T-helper 17 cell (primary cell): ENCODE measurements around the gene RPL5. TPM values are rescaled to one million over a fixed set of nuclear protein-coding genes. Genes with fewer than 3 reads are reported as not detected.
A peak's percentile ranks its signal among the peaks of the same experiment; 100 is the strongest.

Source experiments
- ATAC-seq: fragments of 150-1000 bp; cut with Tn5 transposase; 2 replicates; pipeline ENCODE4 v1.10.0; 2021; ENCODE audit warnings: mild to moderate bottlenecking, moderate library complexity
- DNase-seq, 3 donors: peaks; one replicate each; pipeline versions ENCODE4 v3.0.0 to v3.0.0-alpha.2; 2020 to 2021
- H3K9me3 ChIP-seq: one replicate; pipeline ENCODE4 v1.7.0; 2013; ENCODE audit warnings: low read length, mild to moderate bottlenecking; ENCODE audit not compliant: control insufficient read depth, poor library complexity, severe bottlenecking
- H3K27ac Mint-ChIP-seq: one replicate; pipeline ENCODE4 v1.8.0; 2022; ENCODE audit warnings: mild to moderate bottlenecking, moderate library complexity, mixed read lengths
- H3K27me3 Mint-ChIP-seq: one replicate; pipeline ENCODE4 v1.8.0; 2022; ENCODE audit warnings: mixed read lengths
- H3K36me3 Mint-ChIP-seq: one replicate; pipeline ENCODE4 v1.8.0; 2022; ENCODE audit warnings: low read depth, mixed read lengths
- H3K4me1 Mint-ChIP-seq: one replicate; pipeline ENCODE4 v1.8.0; 2022; ENCODE audit warnings: mild to moderate bottlenecking, mixed read lengths
- H3K4me3 Mint-ChIP-seq: one replicate; pipeline ENCODE4 v1.8.0; 2022; ENCODE audit warnings: mild to moderate bottlenecking, moderate library complexity, mixed read lengths
- total RNA-seq, 4 donors: library from RNA in 2 of 4; stranded (reverse) in 2 of 4; gene quantifications; one replicate each; pipeline ENCODE4 v1.2.3 and lab custom pipeline; 2022 to 2026

Gene RPL5
- total RNA-seq, 2 donors from 2014 or later, result 1,386 to 1,390 TPM

- DNase-seq, result no peak
- Mint-ChIP-seq H3K27ac (peak overlapping the region; percentile 100), H3K4me3 (peak overlapping the region; percentile 99)
Measured at GRCh38 chr1:92833840-92834239, 2.0 kb downstream of the RPL5 start.

GRCh38 chr1:92834617-92835016 lies 2.8 kb downstream of the RPL5 start:
- peaks cover 58% of the 10 kb centered on the region for H3K4me1 Mint-ChIP-seq
- peak overlapping the region; percentile 100 for H3K27ac Mint-ChIP-seq
- H3K9me3 ChIP-seq, result no peaks in the 10 kb centered on the region
- no peak for DNase-seq
- H3K27me3 Mint-ChIP-seq, result no peaks in the 10 kb centered on the region
- ATAC-seq, result no peak
- H3K36me3 Mint-ChIP-seq, result peaks cover 8% of the 10 kb centered on the region
- H3K4me3 Mint-ChIP-seq, result peak overlapping the region; percentile 99

More at GRCh38 chr1:92833840-92834239, 2.0 kb downstream of the RPL5 start:
- no peaks in the 10 kb centered on the region for H3K27me3 Mint-ChIP-seq
- peaks cover 53% of the 10 kb centered on the region for H3K4me1 Mint-ChIP-seq
- H3K36me3 Mint-ChIP-seq, result peaks cover 8% of the 10 kb centered on the region
- no peaks in the 10 kb centered on the region for H3K9me3 ChIP-seq
- ATAC-seq, result no peak

GRCh38 chr1:92837062-92837461 lies 5.2 kb downstream of the RPL5 start:
- DNase-seq, result no peak
- peaks cover 60% of the 10 kb centered on the region for H3K4me1 Mint-ChIP-seq
- peaks cover 10% of the 10 kb centered on the region for H3K36me3 Mint-ChIP-seq
- no peaks in the 10 kb centered on the region for H3K27me3 Mint-ChIP-seq
- no peaks in the 10 kb centered on the region for H3K9me3 ChIP-seq
- peak overlapping the region; percentile 82 for H3K27ac Mint-ChIP-seq
- no peak for ATAC-seq
- peak overlapping the region; percentile 43 for H3K4me3 Mint-ChIP-seq

- H3K27ac Mint-ChIP-seq, result peak overlapping the region; percentile 82
- H3K4me1 Mint-ChIP-seq, result peaks cover 51% of the 10 kb centered on the region
- ATAC-seq (no peak), DNase-seq (no peak)
- H3K9me3 ChIP-seq, result no peaks in the 10 kb centered on the region
- no peaks in the 10 kb centered on the region for H3K27me3 Mint-ChIP-seq
- peaks cover 6% of the 10 kb centered on the region for H3K36me3 Mint-ChIP-seq
- H3K4me3 Mint-ChIP-seq, result peak overlapping the region; percentile 59
Measured at GRCh38 chr1:92838519-92838918, 6.7 kb downstream of the RPL5 start.

- no peaks in the 10 kb centered on the region for H3K9me3 ChIP-seq
- no peaks in the 10 kb centered on the region for H3K27me3 Mint-ChIP-seq
- ATAC-seq (no peak), DNase-seq (no peak)
- H3K4me1 Mint-ChIP-seq, result peaks cover 42% of the 10 kb centered on the region
- H3K27ac Mint-ChIP-seq, result peak overlapping the region; percentile 82
- H3K36me3 Mint-ChIP-seq, result peaks cover 9% of the 10 kb centered on the region
- H3K4me3 Mint-ChIP-seq, result peak overlapping the region; percentile 25
Measured at GRCh38 chr1:92839442-92839841, 7.6 kb downstream of the RPL5 start.

DNA sequence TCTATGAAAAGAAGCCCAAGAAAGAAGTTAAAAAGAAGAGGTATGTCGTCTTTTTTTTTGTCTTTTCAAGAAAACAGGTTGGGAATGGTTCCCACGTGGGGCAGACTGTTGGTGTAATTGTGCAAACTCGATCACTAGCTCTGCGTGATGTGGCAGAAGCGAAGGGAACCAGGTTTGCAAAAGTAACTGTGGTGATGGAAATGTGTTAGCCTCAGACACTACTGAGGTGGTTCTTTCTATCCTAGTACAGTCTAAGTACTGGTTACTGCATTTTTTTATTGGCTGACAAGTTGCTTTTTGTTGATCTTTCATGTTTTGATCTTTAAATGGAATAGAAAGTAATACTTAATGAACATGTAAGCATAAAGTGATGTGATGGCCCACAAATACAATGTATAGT lies 8.8 kb downstream of the RPL5 start:
- Mint-ChIP-seq H3K4me3 (no peak overlapping the region), H3K4me1 (peaks cover 30% of the 10 kb centered on the region), H3K27ac (peak overlapping the region; percentile 82), H3K36me3 (peaks cover 9% of the 10 kb centered on the region), H3K27me3 (no peaks in the 10 kb centered on the region)
- no peaks in the 10 kb centered on the region for H3K9me3 ChIP-seq
- ATAC-seq, result no peak
- no peak for DNase-seq

DNA sequence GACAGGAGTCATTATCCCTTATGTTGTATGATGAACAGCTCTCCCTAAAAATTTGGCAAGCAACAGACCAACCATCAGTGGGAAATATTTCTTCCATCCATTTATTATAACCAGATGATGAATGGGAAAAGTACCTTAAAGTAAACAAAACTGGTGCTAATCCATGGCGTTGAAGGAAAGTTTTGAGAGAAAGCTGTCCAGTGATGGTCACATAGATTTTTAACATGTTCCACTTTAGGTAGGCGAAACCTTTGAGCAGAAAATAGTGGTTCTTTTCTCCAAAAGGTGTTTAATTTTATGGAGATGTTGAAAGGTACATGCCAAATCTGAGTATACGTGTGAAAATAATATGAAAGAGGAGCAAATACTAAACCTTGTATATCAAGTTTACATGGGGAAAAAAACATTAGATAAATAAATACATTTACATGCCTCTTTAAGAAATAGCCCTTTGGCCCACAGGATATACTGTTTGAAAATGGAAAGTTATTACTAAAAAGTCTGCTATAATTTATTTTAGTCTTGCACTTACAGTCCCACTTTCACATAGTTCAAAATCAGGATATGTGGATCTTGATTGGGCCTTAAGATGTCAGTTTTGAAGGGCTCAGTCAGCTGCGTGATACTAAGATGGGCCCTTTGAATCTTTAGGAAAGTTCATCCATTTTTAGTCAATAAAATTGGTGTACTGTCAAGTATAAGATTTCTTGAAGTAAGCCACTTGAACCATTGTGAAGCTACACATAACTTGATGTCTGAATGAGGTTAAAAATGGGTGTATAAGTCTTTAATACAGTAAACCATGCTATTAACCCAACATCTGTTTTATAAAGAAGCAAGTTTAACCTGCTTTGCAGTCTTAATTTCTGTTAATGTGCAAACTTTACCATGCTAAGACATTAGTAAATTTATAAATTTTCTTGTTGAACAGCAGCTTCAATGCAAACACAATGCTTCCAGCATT lies 10.5 kb downstream of the RPL5 start:
- DNase-seq, result no peak
- no peak overlapping the region for H3K4me3 Mint-ChIP-seq
- no peaks in the 10 kb centered on the region for H3K9me3 ChIP-seq
- ATAC-seq, result no peak
- H3K4me1 Mint-ChIP-seq, result peaks cover 28% of the 10 kb centered on the region
- no peak overlapping the region for H3K27ac Mint-ChIP-seq
- peaks cover 9% of the 10 kb centered on the region for H3K36me3 Mint-ChIP-seq
- no peaks in the 10 kb centered on the region for H3K27me3 Mint-ChIP-seq

- Mint-ChIP-seq H3K4me1 (peaks cover 21% of the 10 kb centered on the region), H3K4me3 (no peak overlapping the region), H3K27me3 (no peaks in the 10 kb centered on the region), H3K27ac (no peak overlapping the region), H3K36me3 (peaks cover 9% of the 10 kb centered on the region)
- no peak for DNase-seq
- H3K9me3 ChIP-seq, result no peaks in the 10 kb centered on the region
- no peak for ATAC-seq
Measured at GRCh38 chr1:92843046-92843423, 11.2 kb downstream of the RPL5 start.

- no peak for DNase-seq
- no peak overlapping the region for H3K4me3 Mint-ChIP-seq
- H3K27me3 Mint-ChIP-seq, result no peaks in the 10 kb centered on the region
- no peaks in the 10 kb centered on the region for H3K9me3 ChIP-seq
- H3K36me3 Mint-ChIP-seq, result peaks cover 12% of the 10 kb centered on the region
- ATAC-seq, result no peak
- H3K27ac Mint-ChIP-seq, result peak overlapping the region; percentile 67
- H3K4me1 Mint-ChIP-seq, result peaks cover 15% of the 10 kb centered on the region
Measured at GRCh38 chr1:92843429-92844352, 11.9 kb downstream of the RPL5 start.

GRCh38 chr1:92844439-92844838 lies 12.6 kb downstream of the RPL5 start:
- Mint-ChIP-seq H3K4me1 (peaks cover 10% of the 10 kb centered on the region), H3K4me3 (no peak overlapping the region), H3K27me3 (no peaks in the 10 kb centered on the region), H3K27ac (peak overlapping the region; percentile 67), H3K36me3 (peaks cover 12% of the 10 kb centered on the region)
- H3K9me3 ChIP-seq, result no peaks in the 10 kb centered on the region
- no peak for DNase-seq
- ATAC-seq, result no peak

- peaks cover 12% of the 10 kb centered on the region for H3K36me3 Mint-ChIP-seq
- H3K4me3 Mint-ChIP-seq, result no peak overlapping the region
- ATAC-seq (no peak), DNase-seq (no peak)
- H3K27me3 Mint-ChIP-seq, result no peaks in the 10 kb centered on the region
- H3K4me1 Mint-ChIP-seq, result peaks cover 6% of the 10 kb centered on the region
- H3K27ac Mint-ChIP-seq, result no peak overlapping the region
- no peaks in the 10 kb centered on the region for H3K9me3 ChIP-seq
Measured at GRCh38 chr1:92845908-92846307, 14.1 kb downstream of the RPL5 start.

DNA sequence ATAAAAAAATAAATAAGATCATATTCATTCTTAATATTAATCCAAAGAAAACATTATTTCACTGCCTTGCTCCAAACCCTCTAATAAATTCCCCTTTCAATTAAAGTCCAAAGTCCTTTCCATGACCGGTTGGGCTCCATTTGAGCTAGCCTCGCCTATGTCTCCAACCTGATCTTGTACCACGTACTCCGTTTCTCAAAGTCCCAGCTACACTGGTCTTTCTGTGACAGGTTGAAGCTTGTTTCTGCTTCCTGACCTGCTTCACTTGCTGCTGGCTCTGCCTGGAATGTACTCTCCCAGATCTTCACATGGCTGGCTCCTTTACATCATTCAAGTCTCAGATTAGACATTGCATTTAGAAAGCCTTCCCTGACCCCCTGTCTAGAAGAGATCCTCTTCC lies 16.4 kb downstream of the RPL5 start:
- Mint-ChIP-seq H3K27ac (peak overlapping the region; percentile 39), H3K4me3 (no peak overlapping the region), H3K36me3 (peaks cover 15% of the 10 kb centered on the region), H3K4me1 (peaks cover 11% of the 10 kb centered on the region), H3K27me3 (no peaks in the 10 kb centered on the region)
- no peak for ATAC-seq
- DNase-seq, result no peak
- no peaks in the 10 kb centered on the region for H3K9me3 ChIP-seq

DNA sequence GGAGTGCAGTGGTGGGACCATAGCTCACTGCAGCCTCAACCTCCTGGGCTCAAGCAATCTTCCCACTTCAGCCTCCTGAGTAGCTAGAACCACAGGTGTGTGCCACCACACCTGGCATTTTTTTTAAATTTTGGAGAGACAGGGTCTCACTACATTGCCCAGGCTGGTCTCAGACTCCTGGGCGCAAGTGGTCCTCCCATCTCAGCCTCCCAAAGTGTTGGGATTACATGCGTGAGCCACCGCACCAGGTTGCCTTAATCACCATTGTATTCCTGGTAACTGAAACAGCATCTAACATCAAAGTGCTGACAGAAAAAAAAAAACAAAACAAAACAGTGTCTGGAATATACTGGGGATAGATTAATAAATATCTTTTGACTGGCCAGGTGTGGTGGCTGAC lies 18.2 kb downstream of the RPL5 start:
- Mint-ChIP-seq H3K27ac (no peak overlapping the region), H3K4me3 (no peak overlapping the region), H3K36me3 (peaks cover 10% of the 10 kb centered on the region), H3K4me1 (peaks cover 18% of the 10 kb centered on the region), H3K27me3 (no peaks in the 10 kb centered on the region)
- no peaks in the 10 kb centered on the region for H3K9me3 ChIP-seq
- DNase-seq (no peak), ATAC-seq (no peak)
